Astrocyte (in vitro differentiated cells and primary cell): ENCODE measurements around the gene RNU7-1.

Experiments used
- EZH2 ChIP-seq: IDR thresholded peaks from 2 replicates; pipeline ENCODE4 v1.6.1; 2012; ENCODE audit warnings: mild to moderate bottlenecking, low read length, inconsistent platforms; ENCODE audit not compliant: insufficient read depth
- TF ChIP-seq, protein P1 (sequence below): IDR thresholded peaks from 2 replicates; pipeline ENCODE4 v1.5.1; 2011; ENCODE audit warnings: low read depth, mild to moderate bottlenecking, inconsistent platforms, low read length, moderate library complexity; ENCODE audit not compliant: insufficient read depth

DNA sequence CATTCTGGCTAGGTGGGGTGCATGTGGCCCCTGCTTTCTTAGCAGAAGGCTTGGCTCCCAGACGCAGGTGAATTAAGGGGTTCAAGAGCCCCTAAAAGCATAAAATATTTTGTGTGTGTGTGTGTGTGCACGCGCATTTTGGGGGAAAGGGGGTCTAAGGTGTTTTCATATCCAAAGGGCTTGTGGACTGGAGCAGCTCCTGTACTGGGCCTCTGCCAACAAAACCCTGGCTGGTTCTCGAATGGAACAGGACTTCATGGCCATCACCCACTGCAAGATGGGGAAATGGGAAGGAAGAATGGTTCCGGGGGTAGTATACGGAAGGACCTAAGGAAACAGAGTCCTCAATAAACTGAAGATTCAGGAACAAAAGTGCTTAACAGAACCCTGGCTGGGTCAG is 19.8 kb upstream of the RNU7-1 start:
- TF ChIP-seq, protein P1, sequence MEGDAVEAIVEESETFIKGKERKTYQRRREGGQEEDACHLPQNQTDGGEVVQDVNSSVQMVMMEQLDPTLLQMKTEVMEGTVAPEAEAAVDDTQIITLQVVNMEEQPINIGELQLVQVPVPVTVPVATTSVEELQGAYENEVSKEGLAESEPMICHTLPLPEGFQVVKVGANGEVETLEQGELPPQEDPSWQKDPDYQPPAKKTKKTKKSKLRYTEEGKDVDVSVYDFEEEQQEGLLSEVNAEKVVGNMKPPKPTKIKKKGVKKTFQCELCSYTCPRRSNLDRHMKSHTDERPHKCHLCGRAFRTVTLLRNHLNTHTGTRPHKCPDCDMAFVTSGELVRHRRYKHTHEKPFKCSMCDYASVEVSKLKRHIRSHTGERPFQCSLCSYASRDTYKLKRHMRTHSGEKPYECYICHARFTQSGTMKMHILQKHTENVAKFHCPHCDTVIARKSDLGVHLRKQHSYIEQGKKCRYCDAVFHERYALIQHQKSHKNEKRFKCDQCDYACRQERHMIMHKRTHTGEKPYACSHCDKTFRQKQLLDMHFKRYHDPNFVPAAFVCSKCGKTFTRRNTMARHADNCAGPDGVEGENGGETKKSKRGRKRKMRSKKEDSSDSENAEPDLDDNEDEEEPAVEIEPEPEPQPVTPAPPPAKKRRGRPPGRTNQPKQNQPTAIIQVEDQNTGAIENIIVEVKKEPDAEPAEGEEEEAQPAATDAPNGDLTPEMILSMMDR = no peak
- TF ChIP-seq EZH2 = no peak
